Ureter (tissue), 1 donor: ENCODE measurements around the gene XIAP. TPM values are rescaled to one million over a fixed set of nuclear protein-coding genes. Genes with fewer than 3 reads are reported as not detected.
A peak's percentile ranks its signal among the peaks of the same experiment; 100 is the strongest.

Source experiments
- DNase-seq: peaks from one replicate; pipeline ENCODE4 v3.0.0-alpha.2; 2020; ENCODE audit warnings: low spot score
- total RNA-seq: library from RNA; stranded (reverse); gene quantifications from one replicate; pipeline ENCODE4 v1.2.4, GENCODE V29; 2023
- donor health status: DM: yes; HTN: yes; CAD: no.

XIAP gene
- total RNA-seq, 1 donor from 2014 or later = 66.6 TPM

- DNase-seq = peak; percentile 45
These were observed 99.6 kb downstream of the XIAP start for GRCh38 chrX:123959281-123960063.

GRCh38 chrX:123960956-123961267 is 101.1 kb downstream of the XIAP start:
- no peak for DNase-seq

- DNase-seq = peak; percentile 82
These were observed 101.6 kb downstream of the XIAP start, which contains the start of gene STAG2 for GRCh38 chrX:123961268-123962005. Gene STAG2 (plus strand): TSS chrX:123961706. CDS start chrX:124022628, 60,922 bp downstream.

- DNase-seq = no peak
These were observed 102.2 kb downstream of the XIAP start for GRCh38 chrX:123962006-123962467.

GRCh38 chrX:123962794-123963373 is 103.0 kb downstream of the XIAP start:
- peak; percentile 90 for DNase-seq

Other genes with a start within 250 kb of the XIAP start
- gene THOC2, start 127.0 kb upstream of the XIAP start, total RNA-seq = 108 TPM
- 68.4 TPM for gene STAG2, start 101.7 kb downstream of the XIAP start, total RNA-seq